Measurements from ENCODE around the gene LAMC1. TPM values are rescaled to one million over a fixed set of nuclear protein-coding genes. Genes with fewer than 3 reads are reported as not detected.

LAMC1 gene
- polyA plus RNA-seq, 1 donor from 2014 or later = 4.2 TPM

DNA sequence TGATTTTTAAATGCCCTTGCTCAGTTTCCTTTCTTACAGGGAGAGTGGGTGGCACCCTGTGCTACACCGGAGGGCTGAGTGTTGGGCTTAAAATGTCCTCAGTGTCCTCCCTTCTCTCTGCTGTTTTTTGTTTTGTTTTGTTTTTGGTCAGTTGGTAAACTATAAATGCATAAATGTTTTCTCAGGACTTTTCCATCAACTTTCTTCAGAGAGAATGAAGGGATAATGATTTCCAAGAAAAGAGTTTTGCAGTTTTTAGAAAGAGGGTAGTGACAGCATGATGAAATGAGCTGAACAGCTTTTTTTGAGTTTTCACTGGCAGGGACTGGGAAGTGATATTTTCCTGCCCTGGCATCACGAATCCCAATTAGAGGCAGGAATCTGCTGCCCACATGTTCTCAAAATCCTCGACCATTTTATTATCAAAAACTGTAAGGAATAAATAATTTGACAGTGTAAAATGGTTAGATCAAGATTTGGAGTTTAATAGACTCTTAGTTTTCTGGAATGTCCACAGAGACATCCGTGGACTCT is 15.2 kb downstream of the LAMC1 start:
- Histone ChIP-seq H2AFZ (ENCODE audit: low read depth, low read length) (no peak overlapping the region), H3K9me3 (ENCODE audit: low read length) (no peaks in the 10 kb centered on the region), H3F3A (ENCODE audit: insufficient read depth, low read length, poor library complexity, severe bottlenecking) (no peaks in the 10 kb centered on the region), H3K4me2 (ENCODE audit: low read length) (no peak overlapping the region), H3K27ac (ENCODE audit: low read length) (no peak overlapping the region), H3K4me3 (ENCODE audit: low read length) (no peak overlapping the region), H3K27me3 (ENCODE audit: insufficient read depth, low read depth, low read length) (no peaks in the 10 kb centered on the region), H3K79me2 (replicated peaks; ENCODE audit: insufficient read depth, low read length) (peaks cover 8% of the 10 kb centered on the region), H3K9me2 (ENCODE audit: insufficient read depth, low read length) (no peaks in the 10 kb centered on the region), H4K20me1 (ENCODE audit: insufficient read depth) (no peaks in the 10 kb centered on the region), H3K36me3 (ENCODE audit: insufficient read depth, low read length) (no peaks in the 10 kb centered on the region), H3K9ac (ENCODE audit: low read length) (no peak overlapping the region)
- TF ChIP-seq POLR2AphosphoS5 (IDR thresholded peaks at IDR 0.05) (no peak), MXI1 (conservative IDR thresholded peaks at IDR 0.05; ENCODE audit: poor library complexity, severe bottlenecking) (no peak), EZH2 (IDR thresholded peaks at IDR 0.05; ENCODE audit: borderline replicate concordance, insufficient read depth, low read length, poor library complexity, severe bottlenecking) (no peak)
- TF ChIP-seq, protein P1, sequence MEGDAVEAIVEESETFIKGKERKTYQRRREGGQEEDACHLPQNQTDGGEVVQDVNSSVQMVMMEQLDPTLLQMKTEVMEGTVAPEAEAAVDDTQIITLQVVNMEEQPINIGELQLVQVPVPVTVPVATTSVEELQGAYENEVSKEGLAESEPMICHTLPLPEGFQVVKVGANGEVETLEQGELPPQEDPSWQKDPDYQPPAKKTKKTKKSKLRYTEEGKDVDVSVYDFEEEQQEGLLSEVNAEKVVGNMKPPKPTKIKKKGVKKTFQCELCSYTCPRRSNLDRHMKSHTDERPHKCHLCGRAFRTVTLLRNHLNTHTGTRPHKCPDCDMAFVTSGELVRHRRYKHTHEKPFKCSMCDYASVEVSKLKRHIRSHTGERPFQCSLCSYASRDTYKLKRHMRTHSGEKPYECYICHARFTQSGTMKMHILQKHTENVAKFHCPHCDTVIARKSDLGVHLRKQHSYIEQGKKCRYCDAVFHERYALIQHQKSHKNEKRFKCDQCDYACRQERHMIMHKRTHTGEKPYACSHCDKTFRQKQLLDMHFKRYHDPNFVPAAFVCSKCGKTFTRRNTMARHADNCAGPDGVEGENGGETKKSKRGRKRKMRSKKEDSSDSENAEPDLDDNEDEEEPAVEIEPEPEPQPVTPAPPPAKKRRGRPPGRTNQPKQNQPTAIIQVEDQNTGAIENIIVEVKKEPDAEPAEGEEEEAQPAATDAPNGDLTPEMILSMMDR (IDR thresholded peaks at IDR 0.05; ENCODE audit: poor library complexity, severe bottlenecking) = no peak
- TF ChIP-seq, protein P2, sequence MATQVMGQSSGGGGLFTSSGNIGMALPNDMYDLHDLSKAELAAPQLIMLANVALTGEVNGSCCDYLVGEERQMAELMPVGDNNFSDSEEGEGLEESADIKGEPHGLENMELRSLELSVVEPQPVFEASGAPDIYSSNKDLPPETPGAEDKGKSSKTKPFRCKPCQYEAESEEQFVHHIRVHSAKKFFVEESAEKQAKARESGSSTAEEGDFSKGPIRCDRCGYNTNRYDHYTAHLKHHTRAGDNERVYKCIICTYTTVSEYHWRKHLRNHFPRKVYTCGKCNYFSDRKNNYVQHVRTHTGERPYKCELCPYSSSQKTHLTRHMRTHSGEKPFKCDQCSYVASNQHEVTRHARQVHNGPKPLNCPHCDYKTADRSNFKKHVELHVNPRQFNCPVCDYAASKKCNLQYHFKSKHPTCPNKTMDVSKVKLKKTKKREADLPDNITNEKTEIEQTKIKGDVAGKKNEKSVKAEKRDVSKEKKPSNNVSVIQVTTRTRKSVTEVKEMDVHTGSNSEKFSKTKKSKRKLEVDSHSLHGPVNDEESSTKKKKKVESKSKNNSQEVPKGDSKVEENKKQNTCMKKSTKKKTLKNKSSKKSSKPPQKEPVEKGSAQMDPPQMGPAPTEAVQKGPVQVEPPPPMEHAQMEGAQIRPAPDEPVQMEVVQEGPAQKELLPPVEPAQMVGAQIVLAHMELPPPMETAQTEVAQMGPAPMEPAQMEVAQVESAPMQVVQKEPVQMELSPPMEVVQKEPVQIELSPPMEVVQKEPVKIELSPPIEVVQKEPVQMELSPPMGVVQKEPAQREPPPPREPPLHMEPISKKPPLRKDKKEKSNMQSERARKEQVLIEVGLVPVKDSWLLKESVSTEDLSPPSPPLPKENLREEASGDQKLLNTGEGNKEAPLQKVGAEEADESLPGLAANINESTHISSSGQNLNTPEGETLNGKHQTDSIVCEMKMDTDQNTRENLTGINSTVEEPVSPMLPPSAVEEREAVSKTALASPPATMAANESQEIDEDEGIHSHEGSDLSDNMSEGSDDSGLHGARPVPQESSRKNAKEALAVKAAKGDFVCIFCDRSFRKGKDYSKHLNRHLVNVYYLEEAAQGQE (IDR thresholded peaks at IDR 0.05; ENCODE audit: borderline replicate concordance) = no peak

DNA sequence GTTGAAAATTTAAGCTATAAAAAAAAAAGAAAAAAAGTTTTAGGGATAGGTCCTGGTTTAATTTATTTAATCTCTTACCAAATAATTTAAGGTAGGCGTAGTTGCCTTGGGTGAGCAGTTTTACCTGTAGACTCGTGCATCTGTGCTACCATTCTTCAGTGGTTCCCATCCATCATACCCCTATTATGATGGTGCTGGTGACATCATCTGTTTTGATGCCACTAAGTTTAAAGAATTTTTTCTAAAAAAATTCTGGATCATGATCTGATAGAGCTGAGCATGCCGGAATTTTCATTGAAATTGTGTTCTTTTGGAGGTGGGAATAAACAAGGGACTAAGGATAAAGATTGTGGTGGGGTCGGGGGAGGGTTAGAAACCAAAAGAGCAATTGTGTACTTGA is 15.7 kb downstream of the LAMC1 start:
- Histone ChIP-seq H3K9me2 (ENCODE audit: insufficient read depth, low read length) (no peaks in the 10 kb centered on the region), H4K20me1 (ENCODE audit: insufficient read depth) (no peaks in the 10 kb centered on the region), H3K36me3 (ENCODE audit: insufficient read depth, low read length) (no peaks in the 10 kb centered on the region), H3K79me2 (replicated peaks; ENCODE audit: insufficient read depth, low read length) (peaks cover 8% of the 10 kb centered on the region), H3K27me3 (ENCODE audit: insufficient read depth, low read depth, low read length) (no peaks in the 10 kb centered on the region), H3K4me2 (ENCODE audit: low read length) (no peak overlapping the region), H3K4me3 (ENCODE audit: low read length) (no peak overlapping the region), H3K27ac (ENCODE audit: low read length) (no peak overlapping the region), H3K9ac (ENCODE audit: low read length) (no peak overlapping the region), H3K9me3 (ENCODE audit: low read length) (no peaks in the 10 kb centered on the region), H2AFZ (ENCODE audit: low read depth, low read length) (no peak overlapping the region), H3F3A (ENCODE audit: insufficient read depth, low read length, poor library complexity, severe bottlenecking) (no peaks in the 10 kb centered on the region)
- TF ChIP-seq EP300 (conservative IDR thresholded peaks at IDR 0.05; ENCODE audit: poor library complexity, severe bottlenecking) = no peak
- TF ChIP-seq TAF1 (IDR thresholded peaks at IDR 0.05; ENCODE audit: low read depth) = no peak
- TF ChIP-seq EZH2 (IDR thresholded peaks at IDR 0.05; ENCODE audit: borderline replicate concordance, insufficient read depth, low read length, poor library complexity, severe bottlenecking) = no peak
- TF ChIP-seq RAD21 (conservative IDR thresholded peaks at IDR 0.05) = no peak
- TF ChIP-seq, protein P1 (IDR thresholded peaks at IDR 0.05; ENCODE audit: poor library complexity, severe bottlenecking) = no peak
- TF ChIP-seq, protein P2 (IDR thresholded peaks at IDR 0.05; ENCODE audit: borderline replicate concordance) = no peak
- TF ChIP-seq POLR2AphosphoS5 (IDR thresholded peaks at IDR 0.05) = no peak
- no peak for TF ChIP-seq SMC3 (conservative IDR thresholded peaks at IDR 0.05; ENCODE audit: poor library complexity)

All from neural cell (in vitro differentiated cells).